H1 (cell line): ENCODE data around the gene PSMD13.
"Not testable (repeated sequence)": the region's sequence is repeated elsewhere in the genome, so short reads cannot be mapped to it uniquely, and the experiment has no call there.

Experiments used
- ATF3 ChIP-seq: IDR thresholded peaks from 2 replicates; pipeline ENCODE4 v1.6.1; 2011; ENCODE audit warnings: low read depth, mild to moderate bottlenecking, low read length; ENCODE audit not compliant: insufficient read depth
- CEBPB ChIP-seq: IDR thresholded peaks from 2 replicates; pipeline ENCODE4 v1.6.1; 2012; ENCODE audit warnings: low read depth, low read length
- EP300 ChIP-seq, 2 experiments: IDR thresholded peaks; 1 replicate in 1 of 2; 2 replicates in 1 of 2; pipeline ENCODE4 v1.6.1; 2011 to 2012; ENCODE audit warnings: low read depth in 2 of 2, low read length in 2 of 2, mild to moderate bottlenecking in 2 of 2, borderline replicate concordance in 1 of 2, inconsistent platforms in 1 of 2, moderate library complexity in 1 of 2
- EZH2 ChIP-seq: fragments of 200-600 bp; sonication (generic); IDR thresholded peaks from 2 replicates; pipeline ENCODE4 v1.7.1; 2012; ENCODE audit warnings: low read depth, mild to moderate bottlenecking, moderate library complexity, low read length, inconsistent platforms; ENCODE audit not compliant: severe bottlenecking
- GABPA ChIP-seq: IDR thresholded peaks from 2 replicates; pipeline ENCODE4 v1.6.1; 2011; ENCODE audit warnings: mild to moderate bottlenecking, low read length, moderate library complexity, borderline replicate concordance; ENCODE audit not compliant: insufficient read depth
- GTF2F1 ChIP-seq: IDR thresholded peaks from 2 replicates; pipeline ENCODE4 v1.6.1; 2012; ENCODE audit warnings: low read depth, low read length, improper control_type of control experiment, borderline replicate concordance
- POLR2A ChIP-seq, 2 experiments: IDR thresholded peaks; 1 replicate in 1 of 2; 2 replicates in 1 of 2; pipeline ENCODE4 v1.6.1; 2011; ENCODE audit warnings: low read depth in 2 of 2, low read length in 2 of 2, mild to moderate bottlenecking in 2 of 2; ENCODE audit errors: control extremely low read depth in 1 of 2
- RBBP5 ChIP-seq: IDR thresholded peaks from 2 replicates; pipeline ENCODE4 v1.7.1; 2012; ENCODE audit warnings: low read depth, mild to moderate bottlenecking, inconsistent platforms, low read length, moderate library complexity, borderline replicate concordance
- RFX5 ChIP-seq: IDR thresholded peaks from 2 replicates; pipeline ENCODE4 v1.6.1; 2011; ENCODE audit warnings: low read depth, low read length, improper control_type of control experiment, borderline replicate concordance
- TEAD4 ChIP-seq: IDR thresholded peaks from 2 replicates; pipeline ENCODE4 v1.6.1; 2012; ENCODE audit warnings: low read depth, low read length, inconsistent platforms, mixed read lengths
- TF ChIP-seq, protein P1 (sequence below), 3 experiments: IDR thresholded peaks; 1 replicate in 2 of 3; 2 replicates in 1 of 3; pipeline versions ENCODE4 v1.5.1 to v1.6.1; 2011; ENCODE audit warnings: low read length in 3 of 3, mild to moderate bottlenecking in 3 of 3, inconsistent platforms in 2 of 3, low read depth in 1 of 3, moderate library complexity in 1 of 3; ENCODE audit not compliant: insufficient read depth in 1 of 3; ENCODE audit errors: control extremely low read depth in 1 of 3
- TF ChIP-seq, protein P2 (sequence below): IDR thresholded peaks from 2 replicates; pipeline ENCODE4 v1.6.1; 2012; ENCODE audit warnings: low read length, inconsistent platforms

- not testable (repeated sequence) for TF ChIP-seq POLR2A (IDR thresholded peaks at IDR 0.05; ENCODE audit: control extremely low read depth in 1 of 2, low read depth in 2 of 2, low read length in 2 of 2); RBBP5; GABPA; GTF2F1; ATF3; CEBPB; TEAD4; RFX5; EZH2; EP300 (IDR thresholded peaks at IDR 0.05; ENCODE audit: borderline replicate concordance in 1 of 2, low read depth in 2 of 2, low read length in 2 of 2)
- TF ChIP-seq, protein P1, sequence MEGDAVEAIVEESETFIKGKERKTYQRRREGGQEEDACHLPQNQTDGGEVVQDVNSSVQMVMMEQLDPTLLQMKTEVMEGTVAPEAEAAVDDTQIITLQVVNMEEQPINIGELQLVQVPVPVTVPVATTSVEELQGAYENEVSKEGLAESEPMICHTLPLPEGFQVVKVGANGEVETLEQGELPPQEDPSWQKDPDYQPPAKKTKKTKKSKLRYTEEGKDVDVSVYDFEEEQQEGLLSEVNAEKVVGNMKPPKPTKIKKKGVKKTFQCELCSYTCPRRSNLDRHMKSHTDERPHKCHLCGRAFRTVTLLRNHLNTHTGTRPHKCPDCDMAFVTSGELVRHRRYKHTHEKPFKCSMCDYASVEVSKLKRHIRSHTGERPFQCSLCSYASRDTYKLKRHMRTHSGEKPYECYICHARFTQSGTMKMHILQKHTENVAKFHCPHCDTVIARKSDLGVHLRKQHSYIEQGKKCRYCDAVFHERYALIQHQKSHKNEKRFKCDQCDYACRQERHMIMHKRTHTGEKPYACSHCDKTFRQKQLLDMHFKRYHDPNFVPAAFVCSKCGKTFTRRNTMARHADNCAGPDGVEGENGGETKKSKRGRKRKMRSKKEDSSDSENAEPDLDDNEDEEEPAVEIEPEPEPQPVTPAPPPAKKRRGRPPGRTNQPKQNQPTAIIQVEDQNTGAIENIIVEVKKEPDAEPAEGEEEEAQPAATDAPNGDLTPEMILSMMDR (IDR thresholded peaks at IDR 0.05; ENCODE audit: control extremely low read depth in 1 of 3, insufficient read depth in 1 of 3, low read depth in 1 of 3, low read length in 3 of 3), result not testable (repeated sequence)
- TF ChIP-seq, protein P2, sequence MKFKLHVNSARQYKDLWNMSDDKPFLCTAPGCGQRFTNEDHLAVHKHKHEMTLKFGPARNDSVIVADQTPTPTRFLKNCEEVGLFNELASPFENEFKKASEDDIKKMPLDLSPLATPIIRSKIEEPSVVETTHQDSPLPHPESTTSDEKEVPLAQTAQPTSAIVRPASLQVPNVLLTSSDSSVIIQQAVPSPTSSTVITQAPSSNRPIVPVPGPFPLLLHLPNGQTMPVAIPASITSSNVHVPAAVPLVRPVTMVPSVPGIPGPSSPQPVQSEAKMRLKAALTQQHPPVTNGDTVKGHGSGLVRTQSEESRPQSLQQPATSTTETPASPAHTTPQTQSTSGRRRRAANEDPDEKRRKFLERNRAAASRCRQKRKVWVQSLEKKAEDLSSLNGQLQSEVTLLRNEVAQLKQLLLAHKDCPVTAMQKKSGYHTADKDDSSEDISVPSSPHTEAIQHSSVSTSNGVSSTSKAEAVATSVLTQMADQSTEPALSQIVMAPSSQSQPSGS, result not testable (repeated sequence)
Observed at GRCh38 chr11:220641-221215, 16.0 kb upstream of the PSMD13 start.
